Fibroblast of skin of right quadriceps (primary cell): ENCODE measurements around the gene ZNF692.
"Not testable (repeated sequence)": the region's sequence is repeated elsewhere in the genome, so short reads cannot be mapped to it uniquely, and the experiment has no call there.

Experiments
- DNase-seq: peaks from one replicate; pipeline ENCODE4 v3.0.0-alpha.2; 2013

Gene ZNF692

DNA sequence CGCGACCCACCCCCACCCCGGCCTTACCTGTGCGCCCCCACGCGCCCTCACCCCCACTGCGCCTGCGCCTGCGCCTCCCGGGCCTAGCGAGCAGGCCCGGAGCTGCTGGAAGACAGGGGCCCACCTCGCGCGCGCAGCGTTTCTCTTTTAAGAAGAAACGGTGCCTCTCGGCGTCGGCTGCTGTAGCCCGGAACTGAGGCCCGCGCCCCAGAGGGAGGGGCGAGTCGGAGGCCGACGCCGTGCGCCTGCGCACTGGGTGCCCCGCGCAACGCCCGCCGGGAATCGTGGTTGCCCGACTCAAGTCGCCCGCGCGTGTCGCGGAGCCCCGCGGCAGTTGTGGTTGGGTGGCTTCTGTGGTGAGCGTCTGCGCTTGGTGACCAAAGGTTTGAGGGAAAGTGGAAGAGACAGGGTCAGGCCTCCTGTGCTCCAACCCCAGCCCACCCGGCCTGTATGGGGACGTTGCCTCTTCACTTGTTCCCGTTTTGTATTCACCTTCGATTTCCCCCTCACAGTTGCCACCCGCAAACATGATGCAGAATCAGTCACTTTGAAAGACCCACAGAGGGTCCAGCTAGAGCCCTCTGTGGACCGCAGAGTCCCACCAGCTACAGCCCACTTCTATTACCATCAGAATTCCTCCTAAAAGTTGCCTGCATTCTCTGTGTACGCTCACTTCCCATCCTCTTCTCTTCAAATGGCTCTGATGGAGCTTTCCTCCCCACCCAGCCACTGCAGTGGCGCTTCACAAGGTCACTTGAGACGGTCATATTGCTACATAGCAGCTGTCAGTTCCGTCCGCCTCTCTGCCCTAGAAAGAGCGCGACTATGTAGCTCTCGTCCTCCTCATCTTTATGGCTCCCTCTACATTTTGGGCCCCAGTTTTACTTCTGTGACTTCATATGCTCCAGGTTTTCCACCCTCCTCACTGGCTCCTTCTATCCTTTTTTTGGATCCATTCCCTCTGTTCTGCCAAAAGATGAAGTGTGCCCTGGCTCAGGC, at the start of gene ZNF692:
Gene ZNF692, minus strand, starts transcription at position 195 of the 999 bp plus-strand sequence. CDS start 776 bp downstream, outside the sequence.
- peak; percentile 97 for DNase-seq

DNA sequence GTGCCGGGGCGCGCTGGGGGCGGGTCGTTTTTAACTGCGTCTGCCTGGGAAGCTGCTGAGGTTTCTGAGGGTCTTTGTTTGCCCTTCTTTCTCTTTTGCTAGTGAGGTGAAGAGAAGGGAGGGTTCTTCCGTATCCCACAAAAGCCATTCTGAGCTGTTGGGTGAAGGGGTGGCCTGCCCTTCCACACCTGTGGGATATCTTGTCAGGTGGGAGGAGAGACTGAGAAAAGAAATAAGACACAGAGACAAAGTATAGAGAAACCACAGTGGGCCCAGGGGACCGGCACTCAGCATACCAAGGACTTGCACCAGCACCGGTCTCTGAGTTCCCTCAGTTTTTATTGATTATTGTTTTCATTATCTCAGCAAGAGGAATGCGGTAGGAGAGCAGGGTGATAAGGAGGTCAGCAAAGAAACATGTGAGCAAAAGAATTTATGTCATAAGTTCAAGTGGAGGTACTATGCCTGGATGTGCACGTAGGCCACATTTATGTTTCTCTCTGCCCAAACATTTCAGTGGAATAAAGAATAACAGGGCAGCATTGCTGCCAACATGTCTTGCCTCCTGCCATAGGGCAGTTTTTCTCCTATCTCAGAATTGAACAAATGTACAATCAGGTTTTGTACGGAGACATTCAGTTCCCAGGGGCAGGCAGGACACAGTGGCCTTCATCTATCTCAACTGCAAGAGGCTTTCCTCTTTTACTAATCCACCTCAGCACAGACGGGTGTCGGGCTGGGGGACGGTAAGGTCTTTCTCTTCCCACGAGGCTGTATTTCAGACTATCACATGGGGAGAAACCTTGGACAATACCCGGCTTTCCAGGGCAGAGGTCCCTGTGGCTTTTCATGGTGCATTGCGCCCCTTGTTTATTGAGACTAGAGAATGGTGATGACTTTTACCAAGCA, 48.1 kb upstream of the ZNF692 start:
- DNase-seq = peak; percentile 61

GRCh38 chr1:248906009-248906752, 47.3 kb upstream of the ZNF692 start, which contains the start of gene PGBD2:
PGBD2 (plus strand) TSS chr1:248906235; CDS start chr1:248913863, 7,628 bp downstream.
- peak; percentile 93 for DNase-seq

DNA sequence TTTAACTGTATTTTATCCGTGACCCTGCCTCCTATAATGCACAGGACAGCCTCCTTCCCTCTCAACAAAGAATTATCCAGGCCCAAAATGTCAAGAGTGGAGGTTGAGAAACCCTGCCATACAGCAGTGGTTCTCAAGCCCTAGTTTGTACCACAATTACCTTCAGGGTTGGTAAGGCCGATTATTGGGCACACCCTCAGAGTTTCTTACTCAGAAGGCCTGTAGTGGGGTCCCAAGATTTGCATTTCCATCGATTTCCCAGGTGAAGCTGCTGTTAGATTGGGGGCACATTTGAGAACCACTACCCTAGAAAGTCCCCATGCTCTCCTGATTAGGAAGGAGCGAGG, 46.8 kb upstream of the ZNF692 start:
- no peak for DNase-seq

DNA sequence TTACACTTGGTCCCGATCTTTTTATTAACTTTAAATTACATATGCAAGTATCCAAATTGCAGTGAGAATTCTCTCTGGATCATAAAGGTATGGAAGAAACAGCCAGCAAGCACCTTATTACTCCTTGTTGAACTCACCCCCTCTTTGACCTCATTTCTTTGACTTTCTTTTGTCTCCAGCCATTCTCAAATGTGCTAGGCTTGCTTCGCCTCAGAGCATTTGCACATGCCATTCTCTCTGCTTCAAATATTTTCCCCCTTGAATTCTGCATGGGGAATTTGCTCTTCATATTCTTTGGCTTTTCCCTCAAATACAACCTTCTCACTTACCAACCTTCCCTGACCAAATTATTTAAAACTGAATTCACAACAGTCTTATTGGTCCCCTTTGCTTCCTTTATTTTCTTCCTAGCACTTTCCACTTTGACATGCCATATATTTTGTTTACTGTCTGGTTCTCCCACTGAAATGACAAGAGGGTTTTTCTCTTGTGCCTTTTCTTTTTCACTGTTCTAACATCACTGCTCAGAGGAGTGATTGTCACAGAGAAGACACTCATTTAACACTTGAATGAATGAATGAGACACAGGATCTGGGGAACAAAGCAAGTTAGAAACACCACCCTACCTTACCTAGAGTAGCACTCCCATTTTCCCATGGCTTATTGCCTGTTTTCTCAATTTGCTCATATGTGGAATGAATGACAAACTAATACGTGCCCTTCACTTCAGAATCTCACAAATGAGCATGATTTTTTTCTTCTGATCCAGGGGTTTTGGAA, 45.7 kb upstream of the ZNF692 start:
- no peak for DNase-seq

GRCh38 chr1:248901578-248901977, 42.7 kb upstream of the ZNF692 start:
- no peak for DNase-seq

GRCh38 chr1:248900637-248901036, 41.8 kb upstream of the ZNF692 start:
- DNase-seq = no peak

DNA sequence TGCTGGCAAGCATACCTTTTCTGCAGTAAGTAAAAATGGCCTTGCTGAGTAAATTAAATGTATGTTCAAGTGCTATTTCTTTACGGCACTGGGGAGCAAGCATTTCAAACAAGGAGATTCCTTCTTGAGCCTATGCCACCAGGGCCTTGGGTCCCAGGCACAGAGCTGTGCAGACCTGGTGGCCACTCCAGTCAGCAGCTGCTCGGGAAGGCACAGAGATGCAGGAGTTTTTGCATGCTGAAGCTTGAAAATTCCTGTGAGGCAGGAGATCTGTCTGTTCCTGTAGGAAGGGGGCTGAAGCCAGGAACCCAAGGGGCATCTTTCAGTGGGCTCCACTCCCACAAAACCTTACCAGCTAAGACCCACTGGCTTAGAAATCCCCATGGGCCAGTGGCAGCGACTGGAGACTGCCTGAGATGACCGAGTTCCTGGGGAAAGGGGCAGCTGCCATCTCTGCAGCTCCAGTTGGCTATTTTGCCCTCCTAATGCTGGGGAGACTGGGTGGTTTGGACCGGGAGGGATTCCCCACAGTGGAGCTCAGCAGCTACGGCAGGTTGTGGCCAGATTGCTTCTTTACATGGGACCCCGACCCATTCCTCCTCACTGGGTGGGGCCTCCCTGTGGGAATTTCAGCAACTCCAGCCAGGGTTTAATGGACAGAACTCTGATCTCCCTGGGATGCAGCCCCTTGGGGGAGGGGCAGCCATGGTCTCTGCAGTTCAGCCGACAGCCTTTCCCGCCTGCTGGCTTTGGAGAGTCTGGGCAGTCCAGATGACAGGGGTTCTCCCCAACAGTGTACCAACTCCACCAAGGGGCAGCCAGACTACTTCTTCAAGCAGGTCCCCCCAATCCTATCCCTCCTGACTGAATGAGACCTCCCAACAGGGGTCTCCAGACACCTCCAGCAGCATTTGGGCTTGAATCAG, 38.8 kb upstream of the ZNF692 start:
- DNase-seq = no peak

- no peak for DNase-seq
Observed at GRCh38 chr1:248894837-248895236, 36.0 kb upstream of the ZNF692 start.

DNA sequence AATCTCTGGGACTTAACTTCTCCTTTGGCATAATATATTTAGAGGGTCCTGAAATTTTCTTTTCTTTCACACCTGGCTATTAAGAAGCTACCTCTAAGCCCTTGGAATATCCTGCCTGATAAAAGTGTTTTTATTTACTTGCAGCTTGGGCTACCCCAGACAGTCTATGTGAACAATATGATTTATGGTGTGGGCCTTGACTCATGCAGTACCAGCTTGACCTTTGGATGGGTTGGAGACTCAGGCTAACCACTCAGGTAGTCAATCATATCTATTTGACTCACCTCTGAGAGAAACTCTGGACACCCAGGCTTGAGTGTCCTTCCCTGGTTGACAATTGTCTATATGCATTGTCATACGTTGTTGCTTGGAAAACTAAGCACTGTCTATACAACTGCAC, 33.7 kb upstream of the ZNF692 start:
- DNase-seq = no peak

- no peak for DNase-seq
Observed at GRCh38 chr1:248891758-248892157, 32.9 kb upstream of the ZNF692 start.

DNA sequence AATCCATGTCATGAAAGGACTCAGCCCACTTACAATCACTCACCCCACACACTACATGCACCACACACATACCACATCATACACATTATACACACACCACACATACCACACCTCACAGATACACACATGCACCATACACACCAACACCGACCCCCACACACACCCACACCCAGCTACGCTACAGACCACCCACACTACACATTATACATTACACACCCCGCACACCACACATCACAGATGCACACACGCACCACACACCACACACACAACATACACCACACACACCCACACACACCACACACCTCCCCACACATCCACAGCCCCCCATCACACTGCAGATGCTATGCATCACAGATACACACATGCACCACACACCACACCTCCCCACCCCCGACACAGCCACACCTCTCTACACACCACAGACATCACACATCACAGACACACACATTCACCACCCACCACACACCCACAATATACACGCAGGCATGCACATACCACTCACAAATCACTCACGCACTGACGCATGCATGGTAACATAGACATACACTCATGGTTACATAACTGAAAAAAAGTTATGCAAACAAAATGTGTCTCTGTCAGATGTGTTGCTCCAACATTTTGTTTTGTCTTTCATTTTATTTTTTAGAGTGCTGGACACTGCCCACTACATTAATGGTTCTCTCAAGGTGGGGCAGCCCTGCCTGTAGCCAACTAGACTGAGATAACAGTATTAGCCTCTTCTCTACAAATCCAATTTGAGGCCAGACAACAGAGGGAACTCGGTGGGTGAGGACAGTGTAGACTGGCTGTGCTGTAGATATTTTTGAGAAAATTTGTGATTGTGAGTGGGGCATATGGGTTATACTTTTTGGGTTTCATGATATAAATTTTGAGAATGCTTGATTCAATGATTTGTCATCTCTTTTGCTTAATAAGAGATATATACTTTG, 31.9 kb upstream of the ZNF692 start:
- DNase-seq = no peak

GRCh38 chr1:248889914-248890243, 31.0 kb upstream of the ZNF692 start:
- not testable (repeated sequence) for DNase-seq

DNA sequence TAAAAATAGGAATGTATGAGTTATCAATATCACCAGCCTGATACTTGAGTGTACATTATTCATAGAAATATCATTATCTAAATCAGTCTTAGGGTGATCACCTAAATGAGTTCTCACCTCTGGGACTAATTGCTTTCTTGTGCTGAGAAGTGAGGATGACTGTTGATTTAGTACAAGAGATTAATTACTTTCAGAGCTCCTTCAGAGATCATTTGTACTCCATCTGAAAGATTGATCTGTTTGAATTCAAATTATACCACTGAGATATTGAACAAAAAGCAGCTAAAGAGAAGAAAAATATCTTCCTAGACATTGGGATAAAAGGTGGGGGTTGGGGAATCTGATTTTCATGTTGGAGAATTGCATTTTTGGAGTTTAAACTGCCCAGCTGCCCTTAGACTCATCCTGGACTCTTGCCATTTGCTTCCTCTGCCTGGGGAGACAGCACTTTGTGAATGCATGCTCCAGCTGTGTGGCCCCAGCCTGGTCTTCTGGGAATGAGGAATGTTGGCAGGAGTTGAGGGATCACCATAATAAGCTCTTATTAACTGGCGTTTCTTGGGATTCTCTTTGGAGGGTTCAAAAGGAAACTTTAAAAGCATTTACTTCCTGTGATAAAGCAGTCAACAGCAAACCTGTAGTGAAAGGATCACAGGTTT, 27.5 kb upstream of the ZNF692 start:
- DNase-seq = peak; percentile 23

DNA sequence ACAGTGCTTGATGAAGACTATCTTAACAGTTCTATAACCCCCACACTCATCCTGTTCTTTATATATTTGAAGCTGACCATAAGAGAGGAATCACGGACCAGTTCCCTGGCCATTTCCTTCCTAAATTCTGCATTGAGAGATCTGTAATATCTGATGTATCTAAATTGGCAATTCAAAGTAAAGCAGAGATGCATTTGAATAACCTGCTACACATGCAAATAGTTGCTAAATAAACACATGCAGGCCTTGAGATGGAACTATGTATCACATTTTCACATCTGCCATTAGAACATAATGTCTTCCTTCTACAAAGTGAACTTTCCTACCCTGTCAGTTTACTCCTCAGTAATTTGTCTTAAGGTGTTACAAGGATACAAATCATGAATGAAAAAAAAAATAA, 26.8 kb upstream of the ZNF692 start:
- DNase-seq = no peak

- no peak for DNase-seq
Observed at GRCh38 chr1:248884632-248885295, 25.9 kb upstream of the ZNF692 start.

GRCh38 chr1:248882427-248882826, 23.5 kb upstream of the ZNF692 start:
- DNase-seq = not testable (repeated sequence)

- DNase-seq = no peak
Observed at GRCh38 chr1:248881261-248881660, 22.4 kb upstream of the ZNF692 start.
